ENCODE results near the gene C1orf105. TPM values are rescaled to one million over a fixed set of nuclear protein-coding genes. Genes with fewer than 3 reads are reported as not detected.

C1orf105 gene
- total RNA-seq, 2 donors from 2014 or later, result not detected

- intact Hi-C loops (cut with DNase I), result no loop called here
Measured at GRCh38 chr1:172507741-172508140, 87.3 kb downstream of the C1orf105 start.

GRCh38 chr1:172510479-172510878 is 90.0 kb downstream of the C1orf105 start:
- Histone ChIP-seq H3K27me3 (no peaks in the 10 kb centered on the region), H3K9me3 (no peaks in the 10 kb centered on the region), H3K27ac (no peak overlapping the region), H3K4me1 (no peaks in the 10 kb centered on the region), H3K4me3 (no peak overlapping the region), H3K36me3 (replicated peaks in 1 of 2; ENCODE audit: insufficient read depth in 1 of 2, low read depth in 2 of 2) (no peaks in the 10 kb centered on the region)
- WGBS, 2 donors, result 86% methylated on average over 3 of the region's 3 CpGs
- ATAC-seq (no peak), DNase-seq (no peak)
- TF ChIP-seq, protein P1, sequence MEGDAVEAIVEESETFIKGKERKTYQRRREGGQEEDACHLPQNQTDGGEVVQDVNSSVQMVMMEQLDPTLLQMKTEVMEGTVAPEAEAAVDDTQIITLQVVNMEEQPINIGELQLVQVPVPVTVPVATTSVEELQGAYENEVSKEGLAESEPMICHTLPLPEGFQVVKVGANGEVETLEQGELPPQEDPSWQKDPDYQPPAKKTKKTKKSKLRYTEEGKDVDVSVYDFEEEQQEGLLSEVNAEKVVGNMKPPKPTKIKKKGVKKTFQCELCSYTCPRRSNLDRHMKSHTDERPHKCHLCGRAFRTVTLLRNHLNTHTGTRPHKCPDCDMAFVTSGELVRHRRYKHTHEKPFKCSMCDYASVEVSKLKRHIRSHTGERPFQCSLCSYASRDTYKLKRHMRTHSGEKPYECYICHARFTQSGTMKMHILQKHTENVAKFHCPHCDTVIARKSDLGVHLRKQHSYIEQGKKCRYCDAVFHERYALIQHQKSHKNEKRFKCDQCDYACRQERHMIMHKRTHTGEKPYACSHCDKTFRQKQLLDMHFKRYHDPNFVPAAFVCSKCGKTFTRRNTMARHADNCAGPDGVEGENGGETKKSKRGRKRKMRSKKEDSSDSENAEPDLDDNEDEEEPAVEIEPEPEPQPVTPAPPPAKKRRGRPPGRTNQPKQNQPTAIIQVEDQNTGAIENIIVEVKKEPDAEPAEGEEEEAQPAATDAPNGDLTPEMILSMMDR (IDR thresholded peaks at IDR 0.05), result no peak
- TF ChIP-seq POLR2A (IDR thresholded peaks at IDR 0.05), result no peak
- intact Hi-C loops (cut with DNase I), result no loop called here

More at GRCh38 chr1:172507741-172508140, 87.3 kb downstream of the C1orf105 start:
- no peak overlapping the region for H3K27ac ChIP-seq
- no peaks in the 10 kb centered on the region for H3K36me3 ChIP-seq (replicated peaks in 1 of 2; ENCODE audit: insufficient read depth in 1 of 2, low read depth in 2 of 2)
- DNase-seq (no peak), ATAC-seq (no peak)
- no peaks in the 10 kb centered on the region for H3K4me1 ChIP-seq
- H3K27me3 ChIP-seq, result no peaks in the 10 kb centered on the region
- TF ChIP-seq, protein P1 (IDR thresholded peaks at IDR 0.05), result no peak
- no peak for TF ChIP-seq POLR2A (IDR thresholded peaks at IDR 0.05)
- H3K9me3 ChIP-seq, result no peaks in the 10 kb centered on the region
- no peak overlapping the region for H3K4me3 ChIP-seq

DNA sequence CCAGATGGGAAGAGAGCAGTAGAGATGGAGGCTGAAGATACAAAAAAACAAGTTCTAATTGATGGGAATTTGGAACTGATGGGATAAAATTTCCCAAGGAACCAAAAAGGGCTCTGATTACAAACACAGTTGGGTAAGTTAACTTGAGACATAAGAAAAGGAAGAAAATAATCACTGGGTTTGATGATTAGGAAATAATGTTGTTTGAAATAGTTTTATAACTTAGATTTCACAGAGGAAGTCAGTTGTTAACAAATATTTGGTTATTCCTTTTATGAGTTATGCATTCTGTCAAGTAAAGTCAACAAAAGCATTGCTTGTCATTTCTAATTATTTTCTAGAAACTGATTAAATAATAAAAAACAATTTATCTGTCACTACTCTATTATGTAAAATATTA is 92.1 kb downstream of the C1orf105 start:
- DNase-seq, result no peak
- no peak for TF ChIP-seq POLR2A (IDR thresholded peaks at IDR 0.05)
- TF ChIP-seq, protein P1 (IDR thresholded peaks at IDR 0.05), result no peak
- Histone ChIP-seq H3K36me3 (replicated peaks in 1 of 2; ENCODE audit: insufficient read depth in 1 of 2, low read depth in 2 of 2) (no peaks in the 10 kb centered on the region), H3K4me3 (no peak overlapping the region), H3K27me3 (no peaks in the 10 kb centered on the region), H3K4me1 (no peaks in the 10 kb centered on the region), H3K27ac (no peak overlapping the region), H3K9me3 (no peaks in the 10 kb centered on the region)
- intact Hi-C loops (cut with DNase I), result no loop called here
- no peak for ATAC-seq

DNA sequence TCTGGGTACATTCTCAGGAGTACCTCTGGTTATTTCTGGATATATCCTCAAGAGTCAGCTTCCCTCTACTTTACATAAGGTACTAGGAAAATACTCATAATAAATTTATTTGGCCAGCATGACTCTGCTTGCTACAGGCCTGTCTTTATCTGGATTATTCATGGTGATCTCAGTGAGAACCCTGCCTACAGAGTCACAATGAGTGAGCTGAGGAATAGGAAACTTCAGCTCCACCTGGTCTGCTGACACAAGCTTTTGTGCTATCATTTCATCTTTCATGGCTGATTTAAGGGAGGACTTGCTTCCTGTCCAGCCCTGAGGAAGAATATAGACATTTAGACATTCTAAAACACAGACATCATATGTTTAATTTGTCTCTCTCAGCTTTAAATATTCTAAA is 93.0 kb downstream of the C1orf105 start:
- ATAC-seq, result peak; percentile 24
- DNase-seq, result no peak
- no peak overlapping the region for H3K4me3 ChIP-seq
- TF ChIP-seq, protein P1 (IDR thresholded peaks at IDR 0.05), result no peak
- TF ChIP-seq POLR2A (IDR thresholded peaks at IDR 0.05), result no peak
- no peaks in the 10 kb centered on the region for H3K36me3 ChIP-seq (replicated peaks in 1 of 2; ENCODE audit: insufficient read depth in 1 of 2, low read depth in 2 of 2)
- no peaks in the 10 kb centered on the region for H3K9me3 ChIP-seq
- no peaks in the 10 kb centered on the region for H3K27me3 ChIP-seq
- no peaks in the 10 kb centered on the region for H3K4me1 ChIP-seq
- intact Hi-C loops (cut with DNase I), result no loop called here
- H3K27ac ChIP-seq, result peak overlapping the region in 1 of 4 donors; percentile 3

GRCh38 chr1:172514108-172514507 is 93.6 kb downstream of the C1orf105 start:
- no peak overlapping the region for H3K4me3 ChIP-seq
- H3K27ac ChIP-seq, result peak overlapping the region in 1 of 4 donors; percentile 3
- H3K36me3 ChIP-seq (replicated peaks in 1 of 2; ENCODE audit: insufficient read depth in 1 of 2, low read depth in 2 of 2), result no peaks in the 10 kb centered on the region
- intact Hi-C loops (cut with DNase I), result no loop called here
- H3K4me1 ChIP-seq, result no peaks in the 10 kb centered on the region
- DNase-seq (no peak), ATAC-seq (peak; percentile 21)
- WGBS, 2 donors, result 55 to 60% methylated on average over 3 of the region's 3 CpGs
- no peaks in the 10 kb centered on the region for H3K27me3 ChIP-seq
- H3K9me3 ChIP-seq, result no peaks in the 10 kb centered on the region
- TF ChIP-seq, protein P1 (IDR thresholded peaks at IDR 0.05), result no peak
- no peak for TF ChIP-seq POLR2A (IDR thresholded peaks at IDR 0.05)
